Muscle layer of colon (tissue), 2 donors: ENCODE results near the gene NPPC.

Experiments
- H3K27ac ChIP-seq: one replicate; pipeline ENCODE4 v1.7.0; 2013; ENCODE audit warnings: low read depth, mild to moderate bottlenecking, low read length, moderate library complexity
- H3K27me3 ChIP-seq, 2 donors: one replicate each; pipeline ENCODE4 v1.7.0; 2013; ENCODE audit warnings: low read length in 2 of 2, mild to moderate bottlenecking in 2 of 2; ENCODE audit not compliant: insufficient read depth in 2 of 2, control insufficient read depth in 1 of 2
- H3K36me3 ChIP-seq: one replicate; pipeline ENCODE4 v1.7.0; 2013; ENCODE audit warnings: mild to moderate bottlenecking, low read length; ENCODE audit not compliant: insufficient read depth
- H3K4me1 ChIP-seq: one replicate; pipeline ENCODE4 v1.7.0; 2013; ENCODE audit warnings: mild to moderate bottlenecking, low read length; ENCODE audit not compliant: insufficient read depth
- H3K4me3 ChIP-seq, 2 donors: one replicate each; pipeline ENCODE4 v1.7.0; 2013; ENCODE audit warnings: low read length in 2 of 2, low read depth in 1 of 2, mild to moderate bottlenecking in 1 of 2, moderate library complexity in 1 of 2
- H3K9ac ChIP-seq: one replicate; pipeline ENCODE4 v1.7.0; 2013; ENCODE audit warnings: low read length
- H3K9me3 ChIP-seq: one replicate; pipeline ENCODE4 v1.7.0; 2013; ENCODE audit warnings: mild to moderate bottlenecking, low read length
- donor health status: abdominal sarcoma.
- donor health status: Adenocarcinoma of cecum.

Gene NPPC

GRCh38 chr2:231902598-231902997 lies 23.6 kb downstream of the NPPC start:
- Histone ChIP-seq H3K9me3 (no peaks in the 10 kb centered on the region), H3K9ac (no peak overlapping the region), H3K4me3 (no peak overlapping the region), H3K27me3 (no peaks in the 10 kb centered on the region), H3K36me3 (no peaks in the 10 kb centered on the region), H3K4me1 (no peaks in the 10 kb centered on the region), H3K27ac (no peak overlapping the region)

GRCh38 chr2:231900972-231901371 lies 25.2 kb downstream of the NPPC start:
- no peak overlapping the region for H3K9ac ChIP-seq
- H3K27ac ChIP-seq = no peak overlapping the region

GRCh38 chr2:231900486-231900942 lies 25.7 kb downstream of the NPPC start:
- Histone ChIP-seq H3K27me3 (no peaks in the 10 kb centered on the region), H3K27ac (no peak overlapping the region), H3K9me3 (no peaks in the 10 kb centered on the region), H3K9ac (no peak overlapping the region), H3K4me1 (no peaks in the 10 kb centered on the region), H3K4me3 (no peak overlapping the region), H3K36me3 (no peaks in the 10 kb centered on the region)

More at GRCh38 chr2:231900972-231901371, 25.2 kb downstream of the NPPC start:
- H3K9me3 ChIP-seq = no peaks in the 10 kb centered on the region
- H3K36me3 ChIP-seq = no peaks in the 10 kb centered on the region
- H3K4me1 ChIP-seq = no peaks in the 10 kb centered on the region
- no peaks in the 10 kb centered on the region for H3K27me3 ChIP-seq
- H3K4me3 ChIP-seq = no peak overlapping the region

DNA sequence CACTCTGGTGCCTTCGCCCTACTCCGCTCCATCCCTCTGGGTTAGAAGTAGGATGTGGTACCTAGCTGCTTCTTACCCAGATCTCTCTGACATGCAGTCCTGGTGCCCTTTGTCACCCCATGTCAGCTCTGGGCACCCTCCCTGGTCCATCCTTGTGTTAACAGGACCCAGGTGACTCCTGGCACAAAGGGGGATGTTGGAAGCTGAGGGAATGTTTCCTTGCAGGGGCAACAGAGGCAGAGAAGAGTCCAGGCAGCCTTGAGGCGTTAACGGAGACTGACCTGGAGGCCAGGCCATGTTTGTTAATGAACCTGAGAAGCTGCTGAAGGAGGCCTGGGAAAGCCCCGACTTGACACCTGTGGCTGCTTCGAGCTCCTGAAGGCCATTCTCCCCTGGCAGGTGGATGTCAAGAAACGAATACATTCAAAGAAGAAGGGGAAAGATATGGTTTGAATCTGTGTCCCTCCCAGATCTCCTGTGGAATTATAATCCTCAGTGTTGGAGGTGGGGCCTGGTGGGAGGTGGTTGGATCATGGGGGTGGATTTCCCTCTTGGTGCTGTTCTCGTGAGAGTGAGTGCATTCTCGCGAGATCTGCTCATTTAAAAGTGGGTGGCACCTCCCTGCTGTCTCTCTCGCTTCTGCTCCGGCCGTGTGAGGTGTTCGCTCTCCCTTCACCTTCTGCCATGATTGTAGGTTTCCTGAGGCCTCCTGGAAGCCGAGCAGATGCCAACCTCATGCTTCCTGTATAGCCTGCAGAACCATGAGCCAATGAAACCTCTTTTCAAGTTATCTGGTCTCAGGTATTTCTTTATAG lies 31.4 kb downstream of the NPPC start:
- Histone ChIP-seq H3K9ac (no peak overlapping the region), H3K4me3 (no peak overlapping the region), H3K9me3 (no peaks in the 10 kb centered on the region), H3K4me1 (no peaks in the 10 kb centered on the region), H3K36me3 (no peaks in the 10 kb centered on the region), H3K27ac (no peak overlapping the region), H3K27me3 (no peaks in the 10 kb centered on the region)

GRCh38 chr2:231891514-231891905 lies 34.7 kb downstream of the NPPC start:
- Histone ChIP-seq H3K36me3 (no peaks in the 10 kb centered on the region), H3K4me1 (no peaks in the 10 kb centered on the region), H3K27ac (no peak overlapping the region), H3K4me3 (no peak overlapping the region), H3K9me3 (no peaks in the 10 kb centered on the region), H3K27me3 (no peaks in the 10 kb centered on the region), H3K9ac (no peak overlapping the region)

- no peaks in the 10 kb centered on the region for H3K36me3 ChIP-seq
- H3K4me1 ChIP-seq = no peaks in the 10 kb centered on the region
Observed at GRCh38 chr2:231890896-231891513, 35.2 kb downstream of the NPPC start.

GRCh38 chr2:231887756-231888155 lies 38.4 kb downstream of the NPPC start:
- no peaks in the 10 kb centered on the region for H3K9me3 ChIP-seq
- H3K4me3 ChIP-seq = no peak overlapping the region
- H3K9ac ChIP-seq = no peak overlapping the region
- no peaks in the 10 kb centered on the region for H3K4me1 ChIP-seq
- peaks cover 9 to 17% of the 10 kb centered on the region in 2 donors for H3K27me3 ChIP-seq
- no peaks in the 10 kb centered on the region for H3K36me3 ChIP-seq
- H3K27ac ChIP-seq = no peak overlapping the region

More at GRCh38 chr2:231890896-231891513, 35.2 kb downstream of the NPPC start:
- H3K9ac ChIP-seq = no peak overlapping the region
- no peaks in the 10 kb centered on the region for H3K9me3 ChIP-seq
- H3K27ac ChIP-seq = no peak overlapping the region
- H3K4me3 ChIP-seq = no peak overlapping the region
- no peaks in the 10 kb centered on the region for H3K27me3 ChIP-seq

- no peaks in the 10 kb centered on the region for H3K4me1 ChIP-seq
- H3K4me3 ChIP-seq = no peak overlapping the region
- H3K36me3 ChIP-seq = no peaks in the 10 kb centered on the region
- peaks cover 9 to 22% of the 10 kb centered on the region in 2 donors for H3K27me3 ChIP-seq
- H3K27ac ChIP-seq = no peak overlapping the region
- H3K9ac ChIP-seq = no peak overlapping the region
- no peaks in the 10 kb centered on the region for H3K9me3 ChIP-seq
Observed at GRCh38 chr2:231886071-231886681, 40.0 kb downstream of the NPPC start.

GRCh38 chr2:231884438-231885140 lies 41.6 kb downstream of the NPPC start:
- H3K9ac ChIP-seq = no peak overlapping the region
- H3K9me3 ChIP-seq = no peaks in the 10 kb centered on the region
- no peak overlapping the region for H3K4me3 ChIP-seq
- H3K27ac ChIP-seq = no peak overlapping the region
- H3K4me1 ChIP-seq = no peaks in the 10 kb centered on the region
- H3K36me3 ChIP-seq = no peaks in the 10 kb centered on the region
- H3K27me3 ChIP-seq = peaks cover 9 to 22% of the 10 kb centered on the region in 2 donors

DNA sequence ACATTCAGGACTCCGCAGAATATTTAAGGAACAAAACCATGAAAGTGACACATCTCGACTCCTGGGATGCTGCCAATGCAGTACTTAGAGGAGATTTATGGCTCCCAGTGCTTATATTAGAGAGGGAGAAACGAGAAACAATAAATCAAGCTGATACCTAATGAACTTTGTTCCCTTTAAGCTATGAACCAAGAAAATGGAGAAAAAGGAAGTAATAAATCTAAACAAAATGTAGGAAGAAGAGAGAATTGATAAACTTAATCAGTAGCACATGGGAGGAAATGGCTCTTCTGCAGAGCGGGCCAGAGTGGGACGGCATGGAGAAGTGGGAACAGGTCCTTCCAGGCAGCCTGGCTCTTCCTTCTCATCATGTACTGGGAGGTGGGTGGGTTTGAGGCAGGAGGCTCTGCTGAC lies 42.7 kb downstream of the NPPC start:
- H3K9me3 ChIP-seq = no peaks in the 10 kb centered on the region
- H3K36me3 ChIP-seq = no peaks in the 10 kb centered on the region
- H3K9ac ChIP-seq = no peak overlapping the region
- H3K4me3 ChIP-seq = no peak overlapping the region
- H3K4me1 ChIP-seq = no peaks in the 10 kb centered on the region
- no peak overlapping the region for H3K27ac ChIP-seq
- peaks cover 9 to 22% of the 10 kb centered on the region in 2 donors for H3K27me3 ChIP-seq

DNA sequence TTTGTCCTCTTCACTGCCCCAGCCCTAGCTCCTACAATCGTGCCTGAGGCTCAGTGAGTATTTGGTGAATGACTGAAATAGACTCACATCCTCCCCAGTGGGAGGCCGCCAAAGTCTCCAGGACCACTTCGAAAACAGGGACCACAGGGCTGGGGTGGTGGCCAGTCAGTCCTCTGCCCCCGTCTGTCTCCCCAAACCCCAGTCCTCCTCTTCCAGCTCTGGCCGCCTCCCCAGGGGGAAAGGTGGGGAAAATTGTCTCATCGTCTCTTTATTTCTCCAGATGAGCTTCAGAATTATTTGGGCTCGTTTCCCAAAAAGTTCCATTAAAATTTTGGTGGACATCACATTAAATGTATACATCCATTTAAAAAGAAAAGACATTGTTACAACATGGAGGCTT lies 43.5 kb downstream of the NPPC start:
- no peaks in the 10 kb centered on the region for H3K4me1 ChIP-seq
- no peaks in the 10 kb centered on the region for H3K9me3 ChIP-seq
- no peak overlapping the region for H3K4me3 ChIP-seq
- H3K27ac ChIP-seq = no peak overlapping the region
- peaks cover 9 to 22% of the 10 kb centered on the region in 2 donors for H3K27me3 ChIP-seq
- no peak overlapping the region for H3K9ac ChIP-seq
- H3K36me3 ChIP-seq = no peaks in the 10 kb centered on the region
